Measurements from ENCODE around the gene CHST12. TPM values are rescaled to one million over a fixed set of nuclear protein-coding genes. Genes with fewer than 3 reads are reported as not detected.

Gene CHST12
- total RNA-seq, 2 experiments from 2014 or later, result 40.7 to 44.8 TPM

GRCh38 chr7:2437136-2437535 is 33.7 kb downstream of the CHST12 start:
- peaks cover 35% of the 10 kb centered on the region for H3K36me3 Mint-ChIP-seq (ENCODE audit: low read depth)
- CTCF ChIA-PET, result no interaction called here
- no peak overlapping the region for H3K4me3 Mint-ChIP-seq
- POLR2A ChIA-PET, result no interaction called here
- no peaks in the 10 kb centered on the region for H3K9me3 Mint-ChIP-seq
- no peaks in the 10 kb centered on the region for H3K27me3 Mint-ChIP-seq
- H3K4me1 Mint-ChIP-seq, result no peaks in the 10 kb centered on the region
- DNase-seq, result no peak
- H3K27ac Mint-ChIP-seq, result no peak overlapping the region

- Mint-ChIP-seq H3K4me1 (no peaks in the 10 kb centered on the region), H3K36me3 (ENCODE audit: low read depth) (peaks cover 32% of the 10 kb centered on the region), H3K27me3 (no peaks in the 10 kb centered on the region), H3K9me3 (no peaks in the 10 kb centered on the region), H3K4me3 (no peak overlapping the region), H3K27ac (no peak overlapping the region)
- CTCF ChIA-PET, result interaction anchor here (0.9 kb wide), 1 partner anchor 15 kb away, joined by 3 read pairs; no protein-coding TSS in a partner anchor
- DNase-seq, result no peak
- POLR2A ChIA-PET, result no interaction called here
These were observed 34.2 kb downstream of the CHST12 start for GRCh38 chr7:2437537-2438148.

GRCh38 chr7:2438186-2438585 is 34.8 kb downstream of the CHST12 start:
- Mint-ChIP-seq H3K27me3 (no peaks in the 10 kb centered on the region), H3K36me3 (ENCODE audit: low read depth) (peaks cover 29% of the 10 kb centered on the region), H3K4me3 (no peak overlapping the region), H3K27ac (no peak overlapping the region), H3K9me3 (no peaks in the 10 kb centered on the region), H3K4me1 (no peaks in the 10 kb centered on the region)
- ChIA-PET CTCF (interaction anchor here (0.9 kb wide), 1 partner anchor 15 kb away, joined by 3 read pairs; no protein-coding TSS in a partner anchor), POLR2A (no interaction called here)
- no peak for DNase-seq

GRCh38 chr7:2438775-2439174 is 35.4 kb downstream of the CHST12 start:
- ChIA-PET POLR2A (interaction anchor here (0.7 kb wide), 1 partner anchor 45 kb away, joined by 3 read pairs; no protein-coding TSS in a partner anchor), CTCF (interaction anchor here (0.9 to 1.0 kb wide), 2 partner anchors 16 to 271 kb away, joined by 3 read pairs; no protein-coding TSS in a partner anchor)
- no peaks in the 10 kb centered on the region for H3K4me1 Mint-ChIP-seq
- H3K36me3 Mint-ChIP-seq (ENCODE audit: low read depth), result peaks cover 24% of the 10 kb centered on the region
- no peaks in the 10 kb centered on the region for H3K27me3 Mint-ChIP-seq
- no peak overlapping the region for H3K27ac Mint-ChIP-seq
- no peak for DNase-seq
- H3K9me3 Mint-ChIP-seq, result no peaks in the 10 kb centered on the region
- H3K4me3 Mint-ChIP-seq, result no peak overlapping the region

- H3K27ac Mint-ChIP-seq, result no peak overlapping the region
- no peaks in the 10 kb centered on the region for H3K9me3 Mint-ChIP-seq
- no peaks in the 10 kb centered on the region for H3K27me3 Mint-ChIP-seq
- POLR2A ChIA-PET, result no interaction called here
- DNase-seq, result no peak
- H3K4me1 Mint-ChIP-seq, result no peaks in the 10 kb centered on the region
- no peak overlapping the region for H3K4me3 Mint-ChIP-seq
- CTCF ChIA-PET, result interaction anchor here (1.8 kb wide), 1 partner anchor 10 kb away, joined by 8 read pairs; no protein-coding TSS in a partner anchor
- peaks cover 18% of the 10 kb centered on the region for H3K36me3 Mint-ChIP-seq (ENCODE audit: low read depth)
These were observed 37.3 kb downstream of the CHST12 start for GRCh38 chr7:2440608-2441245.

- peaks cover 12% of the 10 kb centered on the region for H3K36me3 Mint-ChIP-seq (ENCODE audit: low read depth)
- no peaks in the 10 kb centered on the region for H3K9me3 Mint-ChIP-seq
- DNase-seq, result no peak
- H3K4me3 Mint-ChIP-seq, result no peak overlapping the region
- CTCF ChIA-PET, result interaction anchor here (0.6 to 1.8 kb wide), 2 partner anchors 10 to 22 kb away, joined by 3 to 8 read pairs; no protein-coding TSS in a partner anchor
- H3K4me1 Mint-ChIP-seq, result no peaks in the 10 kb centered on the region
- H3K27me3 Mint-ChIP-seq, result no peaks in the 10 kb centered on the region
- peak overlapping the region; percentile 47 for H3K27ac Mint-ChIP-seq
- POLR2A ChIA-PET, result no interaction called here
These were observed 38.1 kb downstream of the CHST12 start for GRCh38 chr7:2441430-2442058.

- H3K4me1 Mint-ChIP-seq, result no peaks in the 10 kb centered on the region
- H3K27me3 Mint-ChIP-seq, result no peaks in the 10 kb centered on the region
- H3K36me3 Mint-ChIP-seq (ENCODE audit: low read depth), result peaks cover 6% of the 10 kb centered on the region
- ChIA-PET POLR2A (no interaction called here), CTCF (interaction anchor here (1.0 to 1.9 kb wide), 2 partner anchors 12 to 25 kb away, joined by 3 to 4 read pairs; no protein-coding TSS in a partner anchor)
- H3K9me3 Mint-ChIP-seq, result no peaks in the 10 kb centered on the region
- no peak overlapping the region for H3K27ac Mint-ChIP-seq
- DNase-seq, result no peak
- H3K4me3 Mint-ChIP-seq, result no peak overlapping the region
These were observed 40.1 kb downstream of the CHST12 start for GRCh38 chr7:2443491-2443890.

GRCh38 chr7:2444476-2444875 is 41.1 kb downstream of the CHST12 start:
- no peak overlapping the region for H3K4me3 Mint-ChIP-seq
- no peaks in the 10 kb centered on the region for H3K27me3 Mint-ChIP-seq
- no peaks in the 10 kb centered on the region for H3K4me1 Mint-ChIP-seq
- DNase-seq, result no peak
- ChIA-PET POLR2A (no interaction called here), CTCF (interaction anchor here (1.0 to 1.9 kb wide), 2 partner anchors 13 to 24 kb away, joined by 3 to 4 read pairs; no protein-coding TSS in a partner anchor)
- no peaks in the 10 kb centered on the region for H3K9me3 Mint-ChIP-seq
- H3K27ac Mint-ChIP-seq, result no peak overlapping the region
- H3K36me3 Mint-ChIP-seq (ENCODE audit: low read depth), result peaks cover 6% of the 10 kb centered on the region

- H3K36me3 Mint-ChIP-seq (ENCODE audit: low read depth), result peaks cover 6% of the 10 kb centered on the region
- no peak overlapping the region for H3K27ac Mint-ChIP-seq
- H3K27me3 Mint-ChIP-seq, result no peaks in the 10 kb centered on the region
- H3K4me1 Mint-ChIP-seq, result no peaks in the 10 kb centered on the region
- CTCF ChIA-PET, result interaction anchor here (0.6 to 1.9 kb wide), 2 partner anchors 9 to 24 kb away, joined by 3 to 4 read pairs; no protein-coding TSS in a partner anchor
- no peak for DNase-seq
- H3K4me3 Mint-ChIP-seq, result no peak overlapping the region
- H3K9me3 Mint-ChIP-seq, result no peaks in the 10 kb centered on the region
- POLR2A ChIA-PET, result no interaction called here
These were observed 41.6 kb downstream of the CHST12 start for GRCh38 chr7:2445047-2445446.

- H3K36me3 Mint-ChIP-seq (ENCODE audit: low read depth), result peaks cover 3% of the 10 kb centered on the region
- no peaks in the 10 kb centered on the region for H3K4me1 Mint-ChIP-seq
- H3K9me3 Mint-ChIP-seq, result no peaks in the 10 kb centered on the region
- DNase-seq, result no peak
- no peak overlapping the region for H3K4me3 Mint-ChIP-seq
- H3K27ac Mint-ChIP-seq, result no peak overlapping the region
- ChIA-PET CTCF (no interaction called here), POLR2A (no interaction called here)
- H3K27me3 Mint-ChIP-seq, result no peaks in the 10 kb centered on the region
These were observed 42.6 kb downstream of the CHST12 start for GRCh38 chr7:2445898-2446555.

- ChIA-PET CTCF (no interaction called here), POLR2A (no interaction called here)
- H3K4me3 Mint-ChIP-seq, result no peak overlapping the region
- peaks cover 2% of the 10 kb centered on the region for H3K4me1 Mint-ChIP-seq
- peaks cover 3% of the 10 kb centered on the region for H3K36me3 Mint-ChIP-seq (ENCODE audit: low read depth)
- no peaks in the 10 kb centered on the region for H3K9me3 Mint-ChIP-seq
- H3K27me3 Mint-ChIP-seq, result no peaks in the 10 kb centered on the region
- no peak overlapping the region for H3K27ac Mint-ChIP-seq
- no peak for DNase-seq
These were observed 43.3 kb downstream of the CHST12 start for GRCh38 chr7:2446676-2447075.

- Mint-ChIP-seq H3K27ac (no peak overlapping the region), H3K4me1 (peaks cover 6% of the 10 kb centered on the region), H3K4me3 (no peak overlapping the region), H3K27me3 (peaks cover 7% of the 10 kb centered on the region), H3K36me3 (ENCODE audit: low read depth) (no peaks in the 10 kb centered on the region), H3K9me3 (no peaks in the 10 kb centered on the region)
- ChIA-PET POLR2A (no interaction called here), CTCF (interaction anchor here (0.6 to 5.0 kb wide), 12 partner anchors 9 to 259 kb away, joined by 3 to 53 read pairs (median 4); no protein-coding TSS in a partner anchor)
- no peak for DNase-seq
These were observed 47.0 kb downstream of the CHST12 start for GRCh38 chr7:2450198-2451107.
